Measurements from ENCODE around the gene TSPAN10.

DNA sequence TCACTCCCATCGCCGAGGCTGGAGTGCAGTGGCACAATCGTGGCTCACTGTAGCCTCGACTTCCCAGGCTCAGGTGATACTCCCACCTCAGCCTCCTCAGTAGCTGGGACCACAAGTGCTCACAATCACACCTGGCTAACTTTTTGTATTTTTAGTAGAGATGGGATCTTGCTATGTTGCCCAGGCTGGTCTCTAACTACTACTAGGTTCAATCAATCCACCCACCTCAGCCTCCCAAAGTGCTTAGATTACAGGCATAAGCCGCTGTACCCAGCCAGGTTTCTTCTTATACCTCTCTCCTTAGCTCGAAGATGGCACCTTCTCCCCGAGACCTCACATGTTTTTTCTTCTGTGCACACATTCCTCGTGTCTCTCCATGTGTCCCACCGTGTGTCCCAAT, 3.0 kb downstream of the TSPAN10 start:
- TF ChIP-seq GATA2 (IDR thresholded peaks at IDR 0.05; ENCODE audit: low read depth, low read length) = no peak
- TF ChIP-seq GATA3 (IDR thresholded peaks at IDR 0.05; ENCODE audit: low read depth, low read length) = no peak

All from SH-SY5Y (cell line).